RWPE2 (cell line): ENCODE results near the gene TRMT11.
A peak's percentile ranks its signal among the peaks of the same experiment; 100 is the strongest.

Source experiments
- ATAC-seq: fragments of 200-7000 bp; cut with Tn5 transposase; 3 replicates; pipeline ENCODE4 v1.9.1; 2021; ENCODE audit warnings: low read depth
- DNase-seq: peaks from one replicate; pipeline ENCODE4 v3.0.0-alpha.2; 2020; ENCODE audit warnings: low spot score
- H3K27ac ChIP-seq: fragments of 450-650 bp; 2 replicates; pipeline ENCODE4 v1.5.1; 2017; ENCODE audit warnings: mild to moderate bottlenecking; ENCODE audit not compliant: poor library complexity, severe bottlenecking
- H3K27me3 ChIP-seq: fragments of 250-450 bp; sonication (Bioruptor Pico); 2 replicates; pipeline ENCODE4 v1.5.1; 2021; ENCODE audit warnings: mild to moderate bottlenecking, moderate library complexity; ENCODE audit not compliant: insufficient read depth, poor library complexity, severe bottlenecking
- H3K36me3 ChIP-seq: fragments of 250-450 bp; sonication (Bioruptor Pico); 2 replicates; pipeline ENCODE4 v1.5.1; 2020; ENCODE audit warnings: low read depth, mild to moderate bottlenecking, moderate library complexity
- H3K4me1 ChIP-seq: fragments of 250-450 bp; sonication (Bioruptor Pico); 2 replicates; pipeline ENCODE4 v1.5.1; 2021; ENCODE audit warnings: mild to moderate bottlenecking, moderate library complexity; ENCODE audit not compliant: insufficient read depth, poor library complexity, severe bottlenecking
- H3K4me3 ChIP-seq: fragments of 250-450 bp; sonication (Bioruptor Pico); 2 replicates; pipeline ENCODE4 v1.5.1; 2021; ENCODE audit warnings: mild to moderate bottlenecking, moderate library complexity; ENCODE audit not compliant: severe bottlenecking
- H3K9me3 ChIP-seq: fragments of 250-450 bp; sonication (Bioruptor Pico); 2 replicates; pipeline ENCODE4 v1.5.1; 2021; ENCODE audit warnings: mild to moderate bottlenecking, moderate library complexity; ENCODE audit not compliant: severe bottlenecking
- CTCF ChIP-seq: fragments of 450-650 bp; IDR thresholded peaks from one replicate; pipeline ENCODE4 v1.5.1; 2017; ENCODE audit warnings: mild to moderate bottlenecking, moderate library complexity; ENCODE audit not compliant: poor library complexity, severe bottlenecking

Gene TRMT11

GRCh38 chr6:126039284-126039683, 52.9 kb downstream of the TRMT11 start:
- Histone ChIP-seq H3K27ac (peak overlapping the region; percentile 55), H3K27me3 (no peaks in the 10 kb centered on the region), H3K36me3 (peaks cover 27% of the 10 kb centered on the region), H3K4me1 (peaks cover 29% of the 10 kb centered on the region), H3K4me3 (no peak overlapping the region), H3K9me3 (no peaks in the 10 kb centered on the region)
- DNase-seq (no peak), ATAC-seq (peak; percentile 62; the same call in 1 of the 3 replicates)
- no peak for TF ChIP-seq CTCF

GRCh38 chr6:126040394-126040793, 54.1 kb downstream of the TRMT11 start:
- ATAC-seq (no peak), DNase-seq (no peak)
- Histone ChIP-seq H3K4me1 (peaks cover 29% of the 10 kb centered on the region), H3K4me3 (no peak overlapping the region), H3K9me3 (no peaks in the 10 kb centered on the region), H3K36me3 (peaks cover 24% of the 10 kb centered on the region), H3K27ac (peak overlapping the region; percentile 55), H3K27me3 (no peaks in the 10 kb centered on the region)
- TF ChIP-seq CTCF, result no peak

GRCh38 chr6:126040826-126041225, 54.5 kb downstream of the TRMT11 start:
- peaks cover 24% of the 10 kb centered on the region for H3K36me3 ChIP-seq
- no peaks in the 10 kb centered on the region for H3K27me3 ChIP-seq
- DNase-seq (no peak), ATAC-seq (peak; percentile 97)
- no peak overlapping the region for H3K4me3 ChIP-seq
- peaks cover 29% of the 10 kb centered on the region for H3K4me1 ChIP-seq
- H3K27ac ChIP-seq, result peak overlapping the region; percentile 55
- TF ChIP-seq CTCF, result no peak
- H3K9me3 ChIP-seq, result no peaks in the 10 kb centered on the region

GRCh38 chr6:126041516-126041915, 55.2 kb downstream of the TRMT11 start:
- TF ChIP-seq CTCF, result no peak
- Histone ChIP-seq H3K27ac (peak overlapping the region; percentile 55), H3K27me3 (no peaks in the 10 kb centered on the region), H3K9me3 (no peaks in the 10 kb centered on the region), H3K36me3 (peaks cover 24% of the 10 kb centered on the region), H3K4me1 (peaks cover 29% of the 10 kb centered on the region), H3K4me3 (no peak overlapping the region)
- no peak for DNase-seq
- ATAC-seq, result no peak

- Histone ChIP-seq H3K27ac (no peak overlapping the region), H3K27me3 (no peaks in the 10 kb centered on the region), H3K36me3 (peaks cover 24% of the 10 kb centered on the region), H3K9me3 (no peaks in the 10 kb centered on the region), H3K4me3 (no peak overlapping the region), H3K4me1 (peaks cover 29% of the 10 kb centered on the region)
- ATAC-seq (no peak), DNase-seq (no peak)
- TF ChIP-seq CTCF, result no peak
Measured at GRCh38 chr6:126042001-126042419, 55.7 kb downstream of the TRMT11 start.
